ENCODE measurements around the gene NCF1. TPM values are rescaled to one million over a fixed set of nuclear protein-coding genes. Genes with fewer than 3 reads are reported as not detected.

NCF1 gene
- total and polyA plus RNA-seq, 8 donors: 1.2 to 97.4 (median 4.1) TPM; not detected in 1

Other genes with a start within 250 kb of the NCF1 start
- 100 to 1,000 TPM; 109 to 340 (median 207) TPM for gene GTF2I, start 116.3 kb upstream of the NCF1 start, total RNA-seq
- 10 to 100 TPM; 15.9 to 35.6 (median 24.2) TPM for gene GTF2I, start 116.3 kb upstream of the NCF1 start, polyA plus RNA-seq
- 100 to 1,000 TPM in 1 of 5 donors, 10 to 100 TPM in 3, 1 to 10 TPM in 1; 6.7 to 144 (median 20.1) TPM for gene GTF2IRD2, start 77.6 kb downstream of the NCF1 start, total RNA-seq
- 10 to 100 TPM; 11.4 to 13.9 (median 13.4) TPM for gene GTF2IRD2, start 77.6 kb downstream of the NCF1 start, polyA plus RNA-seq
- 10 to 100 TPM in 2 of 5 donors, 1 to 10 TPM in 2, under 1 TPM in 1; 0.89 to 44.3 (median 5.7) TPM for gene CASTOR2, start 190.7 kb downstream of the NCF1 start, total RNA-seq
- 1 to 10 TPM in 1 of 3 donors, under 1 TPM in 1, not detected in 1; 0.08 to 2.1 TPM for gene CASTOR2, start 190.7 kb downstream of the NCF1 start, polyA plus RNA-seq